Upper lobe of left lung (tissue), 4 donors: ENCODE results near the gene LCN15.

Experiments used
- EP300 ChIP-seq, 4 donors: sonication (generic); formaldehyde crosslinking; IDR thresholded peaks; one replicate each; pipeline ENCODE4 v1.5.1; 2017; ENCODE audit warnings: antibody characterized with exemption in 4 of 4, control low read depth in 2 of 4
- POLR2A ChIP-seq, 4 donors: fragments of 450-650 bp; IDR thresholded peaks; one replicate each; pipeline ENCODE4 v1.5.1; 2016 to 2017; ENCODE audit warnings: antibody characterized with exemption in 4 of 4, mild to moderate bottlenecking in 2 of 4
- POLR2AphosphoS5 ChIP-seq, 2 donors: sonication (generic); formaldehyde crosslinking; IDR thresholded peaks; one replicate each; pipeline ENCODE4 v1.5.1; 2017; ENCODE audit warnings: antibody characterized with exemption in 2 of 2
- TF ChIP-seq, protein P1 (sequence below), 6 experiments: fragments of 450-650 bp in 4 of 6; fragments of 200-600 bp in 2 of 6; sonication (generic) in 2 of 6; IDR thresholded peaks; one replicate each; pipeline ENCODE4 v1.5.1; 2016 to 2019; ENCODE audit warnings: antibody characterized with exemption in 6 of 6

- TF ChIP-seq, protein P1, sequence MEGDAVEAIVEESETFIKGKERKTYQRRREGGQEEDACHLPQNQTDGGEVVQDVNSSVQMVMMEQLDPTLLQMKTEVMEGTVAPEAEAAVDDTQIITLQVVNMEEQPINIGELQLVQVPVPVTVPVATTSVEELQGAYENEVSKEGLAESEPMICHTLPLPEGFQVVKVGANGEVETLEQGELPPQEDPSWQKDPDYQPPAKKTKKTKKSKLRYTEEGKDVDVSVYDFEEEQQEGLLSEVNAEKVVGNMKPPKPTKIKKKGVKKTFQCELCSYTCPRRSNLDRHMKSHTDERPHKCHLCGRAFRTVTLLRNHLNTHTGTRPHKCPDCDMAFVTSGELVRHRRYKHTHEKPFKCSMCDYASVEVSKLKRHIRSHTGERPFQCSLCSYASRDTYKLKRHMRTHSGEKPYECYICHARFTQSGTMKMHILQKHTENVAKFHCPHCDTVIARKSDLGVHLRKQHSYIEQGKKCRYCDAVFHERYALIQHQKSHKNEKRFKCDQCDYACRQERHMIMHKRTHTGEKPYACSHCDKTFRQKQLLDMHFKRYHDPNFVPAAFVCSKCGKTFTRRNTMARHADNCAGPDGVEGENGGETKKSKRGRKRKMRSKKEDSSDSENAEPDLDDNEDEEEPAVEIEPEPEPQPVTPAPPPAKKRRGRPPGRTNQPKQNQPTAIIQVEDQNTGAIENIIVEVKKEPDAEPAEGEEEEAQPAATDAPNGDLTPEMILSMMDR (IDR thresholded peaks at IDR 0.05): no peak
- no peak for TF ChIP-seq POLR2A (IDR thresholded peaks at IDR 0.05)
- no peak for TF ChIP-seq POLR2AphosphoS5 (IDR thresholded peaks at IDR 0.05)
- TF ChIP-seq EP300 (IDR thresholded peaks at IDR 0.05): no peak
These were observed 23.1 kb downstream of the LCN15 start for GRCh38 chr9:136740971-136741882.
